Endothelial cell of umbilical vein (primary cell): ENCODE data around the gene ITPR1. TPM values are rescaled to one million over a fixed set of nuclear protein-coding genes. Genes with fewer than 3 reads are reported as not detected.

Experiments
- BruUV-seq: library from RNA; stranded (reverse); fragments of 400-500 nt; replicated peaks from 2 replicates; lab custom pipeline; 2021; lab: Mats Ljungman, UMichigan
- CTCF ChIA-PET: fragments of 300-600, 350-600 bp; sonication (Branson Sonifier 250); formaldehyde crosslinking; loops from one replicate; lab custom pipeline; 2021; ENCODE audit warnings: antibody characterized with exemption, inconsistent platforms; lab: Charles Lee
- POLR2A ChIA-PET: fragments of 300-600, 350-600 bp; sonication (Branson Sonifier 250); formaldehyde crosslinking; loops from one replicate; lab custom pipeline; 2021; ENCODE audit warnings: antibody characterized with exemption, inconsistent platforms; lab: Charles Lee
- DNase-seq: peaks from one replicate; pipeline ENCODE4 v3.0.0-alpha.2; 2011; ENCODE audit warnings: low read depth, low spot score
- FAIRE-seq: peaks from 2 replicates; lab custom pipeline; 2011; peaks lifted over from hg19 to GRCh38; lab: Jason Lieb, UNC
- H2AFZ ChIP-seq: 2 replicates; pipeline ENCODE4 v1.6.0; 2012; ENCODE audit warnings: low read depth, low read length, control low read depth, inconsistent platforms
- H3K27ac ChIP-seq: 2 replicates; pipeline ENCODE4 v1.5.1; 2011; ENCODE audit warnings: low read depth, mild to moderate bottlenecking, control low read depth, low read length, moderate library complexity; ENCODE audit not compliant: insufficient read depth
- H3K27me3 ChIP-seq, 2 experiments: 2 replicates each; pipeline versions ENCODE4 v1.6.0 to v1.6.1; 2011; ENCODE audit warnings: low read length in 2 of 2, mixed read lengths in 1 of 2; ENCODE audit not compliant: control insufficient read depth in 2 of 2, insufficient read depth in 2 of 2
- H3K36me3 ChIP-seq, 2 experiments: 2 replicates in 1 of 2; 3 replicates in 1 of 2; pipeline ENCODE4 v1.5.1; 2011; ENCODE audit warnings: low read length in 2 of 2, mild to moderate bottlenecking in 1 of 2, moderate library complexity in 1 of 2; ENCODE audit not compliant: control insufficient read depth in 2 of 2, insufficient read depth in 2 of 2; ENCODE audit errors: extremely low read depth in 1 of 2
- H3K4me1 ChIP-seq: 3 replicates; pipeline ENCODE4 v1.5.1; 2011; ENCODE audit warnings: mild to moderate bottlenecking, low read length; ENCODE audit not compliant: control insufficient read depth, insufficient read depth; ENCODE audit errors: extremely low read depth
- H3K4me2 ChIP-seq: 2 replicates; pipeline ENCODE4 v1.6.1; 2011; ENCODE audit warnings: low read length, control low read depth, mixed read lengths; ENCODE audit not compliant: insufficient read depth
- H3K4me3 ChIP-seq, 3 experiments: fragments of 200-600 bp in 1 of 3; sonication (generic), shearing (Covaris generic) in 1 of 3; replicated peaks in 1 of 3; 2 replicates each; pipeline ENCODE4 v1.5.1; 2011 to 2016; ENCODE audit warnings: control low read depth in 3 of 3, low read length in 3 of 3, mild to moderate bottlenecking in 2 of 3, inconsistent platforms in 1 of 3, low read depth in 1 of 3, moderate library complexity in 1 of 3; ENCODE audit not compliant: insufficient read depth in 1 of 3
- H3K79me2 ChIP-seq: 2 replicates; pipeline ENCODE4 v1.6.0; 2012; ENCODE audit warnings: low read length, inconsistent platforms; ENCODE audit not compliant: control insufficient read depth, insufficient read depth
- H3K9ac ChIP-seq: replicated peaks from 2 replicates; pipeline ENCODE3; 2011; ENCODE audit warnings: low read length, control low read depth; ENCODE audit not compliant: insufficient read depth; ENCODE audit errors: extremely low read depth
- H3K9me1 ChIP-seq: replicated peaks from 3 replicates; pipeline ENCODE4 v1.6.0; 2011; ENCODE audit warnings: mild to moderate bottlenecking, low read length; ENCODE audit not compliant: control insufficient read depth, insufficient read depth; ENCODE audit errors: extremely low read depth
- H3K9me3 ChIP-seq: replicated peaks from 2 replicates; pipeline ENCODE4 v1.5.1; 2012; ENCODE audit warnings: low read length, inconsistent platforms; ENCODE audit not compliant: control insufficient read depth, insufficient read depth
- H4K20me1 ChIP-seq: replicated peaks from 2 replicates; pipeline ENCODE3; 2011; ENCODE audit warnings: mild to moderate bottlenecking, low read length; ENCODE audit not compliant: control insufficient read depth, insufficient read depth; ENCODE audit errors: extremely low read depth
- FOS ChIP-seq: IDR thresholded peaks from 2 replicates; pipeline ENCODE4 v1.6.1; 2011; ENCODE audit warnings: mild to moderate bottlenecking, low read length, moderate library complexity, borderline replicate concordance; ENCODE audit not compliant: insufficient read depth
- JUN ChIP-seq: IDR thresholded peaks from 2 replicates; pipeline ENCODE4 v1.6.1; 2011; ENCODE audit warnings: borderline replicate concordance, low read depth; ENCODE audit not compliant: insufficient read length, insufficient read depth
- MYC ChIP-seq: IDR thresholded peaks from one replicate; pipeline ENCODE4 v1.6.1; 2011; ENCODE audit warnings: mild to moderate bottlenecking, low read depth, low read length
- POLR2AphosphoS5 ChIP-seq: IDR thresholded peaks from 2 replicates; pipeline ENCODE4 v1.6.1; 2012; ENCODE audit warnings: low read depth, mild to moderate bottlenecking, control low read depth, low read length, moderate library complexity; ENCODE audit not compliant: insufficient read depth
- dilution Hi-C: fragments of 300-500 bp; cut with MboI; formaldehyde crosslinking; loops from one replicate; pipeline ENCODE4 v1.15.0; 2019; ENCODE audit warnings: low sequenced_read_pairs; ENCODE audit not compliant: extremely low pct_ligation_motif_present
- intact Hi-C: fragments of 100-400 bp; cut with micrococcal nuclease; formaldehyde crosslinking; loops from one replicate; pipeline ENCODE4 v1.10.0; 2022
- polyA plus RNA-seq, 4 experiments: library from polyadenylated mRNA; depleted of rRNA in 3 of 4; stranded (reverse) in 3 of 4; unstranded in 1 of 4; fragments of >200 nt; gene quantifications; 2 replicates each; pipeline versions ENCODE4 v1.2.1 to v1.2.3, GENCODE V29; 2011 to 2012; ENCODE audit warnings: missing spikeins in 1 of 4
- total RNA-seq: library from RNA; stranded (reverse); gene quantifications from 2 replicates; pipeline ENCODE4 v1.2.3, GENCODE V29; 2021
- TF ChIP-seq, protein P1 (sequence below): IDR thresholded peaks from 2 replicates; pipeline ENCODE4 v1.6.1; 2011; ENCODE audit not compliant: insufficient read depth, insufficient read length
- TF ChIP-seq, protein P2 (sequence below), 2 donors: IDR thresholded peaks; 1 replicate in 1 of 2; 2 replicates in 1 of 2; pipeline ENCODE4 v1.5.1; 2011; ENCODE audit warnings: low read length in 2 of 2, mild to moderate bottlenecking in 2 of 2, moderate library complexity in 2 of 2, control low read depth in 1 of 2, inconsistent platforms in 1 of 2, low read depth in 1 of 2; ENCODE audit not compliant: insufficient read depth in 1 of 2; ENCODE audit errors: extremely low read depth in 1 of 2

The ITPR1 gene
- total and polyA plus RNA-seq, 2 donors (not counting 3 experiments of a cell fraction or from before 2014, with no cell fraction given): 5.1 to 16.1 TPM

DNA sequence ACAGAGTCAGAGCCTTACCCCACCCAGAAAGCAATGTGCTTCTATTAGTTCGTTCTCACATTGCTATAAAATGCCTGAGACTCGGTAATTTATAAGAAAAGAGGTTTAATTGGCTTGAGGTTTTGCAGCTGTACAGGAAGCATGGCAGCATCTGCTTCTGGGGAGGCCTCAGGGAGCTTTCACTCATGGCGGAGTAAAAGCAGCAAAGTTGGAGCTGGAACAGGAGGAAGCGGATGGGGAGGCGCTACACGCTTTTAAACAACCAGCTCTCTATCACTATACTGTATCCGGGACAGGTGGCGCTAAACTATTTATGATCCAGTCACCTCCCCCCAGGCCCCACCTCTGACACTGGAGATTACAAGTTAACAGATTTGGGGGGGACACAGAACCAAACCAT lies 309.8 kb downstream of the ITPR1 start:
- no peaks in the 10 kb centered on the region for H3K4me1 ChIP-seq
- BruUV-seq: no TSS peak
- H4K20me1 ChIP-seq: no peaks in the 10 kb centered on the region
- H3K27me3 ChIP-seq: no peaks in the 10 kb centered on the region
- ChIA-PET CTCF (no interaction called here), POLR2A (no interaction called here)
- H3K4me3 ChIP-seq: no peak overlapping the region
- intact Hi-C loops: no loop called here
- no peaks in the 10 kb centered on the region for H3K9me1 ChIP-seq
- DNase-seq: no peak
- no peak overlapping the region for H3K27ac ChIP-seq
- FAIRE-seq: no peak
- H3K4me2 ChIP-seq: no peak overlapping the region
- H3K79me2 ChIP-seq: no peaks in the 10 kb centered on the region
- no peak overlapping the region for H2AFZ ChIP-seq
- H3K9me3 ChIP-seq: no peaks in the 10 kb centered on the region
- no peak for TF ChIP-seq POLR2AphosphoS5
- TF ChIP-seq, protein P1, sequence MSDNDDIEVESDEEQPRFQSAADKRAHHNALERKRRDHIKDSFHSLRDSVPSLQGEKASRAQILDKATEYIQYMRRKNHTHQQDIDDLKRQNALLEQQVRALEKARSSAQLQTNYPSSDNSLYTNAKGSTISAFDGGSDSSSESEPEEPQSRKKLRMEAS: no peak
- no peak for TF ChIP-seq FOS
- TF ChIP-seq MYC: no peak
- TF ChIP-seq, protein P2, sequence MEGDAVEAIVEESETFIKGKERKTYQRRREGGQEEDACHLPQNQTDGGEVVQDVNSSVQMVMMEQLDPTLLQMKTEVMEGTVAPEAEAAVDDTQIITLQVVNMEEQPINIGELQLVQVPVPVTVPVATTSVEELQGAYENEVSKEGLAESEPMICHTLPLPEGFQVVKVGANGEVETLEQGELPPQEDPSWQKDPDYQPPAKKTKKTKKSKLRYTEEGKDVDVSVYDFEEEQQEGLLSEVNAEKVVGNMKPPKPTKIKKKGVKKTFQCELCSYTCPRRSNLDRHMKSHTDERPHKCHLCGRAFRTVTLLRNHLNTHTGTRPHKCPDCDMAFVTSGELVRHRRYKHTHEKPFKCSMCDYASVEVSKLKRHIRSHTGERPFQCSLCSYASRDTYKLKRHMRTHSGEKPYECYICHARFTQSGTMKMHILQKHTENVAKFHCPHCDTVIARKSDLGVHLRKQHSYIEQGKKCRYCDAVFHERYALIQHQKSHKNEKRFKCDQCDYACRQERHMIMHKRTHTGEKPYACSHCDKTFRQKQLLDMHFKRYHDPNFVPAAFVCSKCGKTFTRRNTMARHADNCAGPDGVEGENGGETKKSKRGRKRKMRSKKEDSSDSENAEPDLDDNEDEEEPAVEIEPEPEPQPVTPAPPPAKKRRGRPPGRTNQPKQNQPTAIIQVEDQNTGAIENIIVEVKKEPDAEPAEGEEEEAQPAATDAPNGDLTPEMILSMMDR (IDR thresholded peaks at IDR 0.05; ENCODE audit: extremely low read depth in 1 of 2, insufficient read depth in 1 of 2, low read depth in 1 of 2, low read length in 2 of 2): no peak
- no peak for TF ChIP-seq JUN
- dilution Hi-C loops: no loop called here
- no peaks in the 10 kb centered on the region for H3K36me3 ChIP-seq
- H3K9ac ChIP-seq: no peak overlapping the region
